HepG2 (cell line): ENCODE results near the gene SPATA33. TPM values are rescaled to one million over a fixed set of nuclear protein-coding genes. Genes with fewer than 3 reads are reported as not detected.
A peak's percentile ranks its signal among the peaks of the same experiment; 100 is the strongest.

Source experiments
- CBX2 ChIP-seq, 2 experiments: fragments of 200-600 bp in 1 of 2; sonication (generic); formaldehyde crosslinking in 1 of 2; IDR thresholded peaks; 2 replicates each; pipeline versions ENCODE4 v1.7.0 to v1.8.1; 2018 to 2022; ENCODE audit warnings: low read depth in 2 of 2, low read length in 1 of 2, mild to moderate bottlenecking in 1 of 2, missing genetic modification reagents in 1 of 2
- CCAR2 ChIP-seq: fragments of 200-400 bp; formaldehyde crosslinking; optimal IDR thresholded peaks from 2 replicates; pipeline ENCODE3; 2018; ENCODE audit warnings: low read depth, mild to moderate bottlenecking, low read length, moderate library complexity
- DBP ChIP-seq: sonication (generic); formaldehyde crosslinking; IDR thresholded peaks from 2 replicates; pipeline ENCODE4 v1.4.0; 2020; ENCODE audit warnings: missing genetic modification reagents; ENCODE audit errors: not compliant biosample characterization
- FOXA3 ChIP-seq: IDR thresholded peaks from 2 replicates; pipeline ENCODE4 v1.6.1; 2016; ENCODE audit warnings: missing genetic modification reagents, missing compliant biosample characterization
- MBNL3 ChIP-seq: fragments of 250-450 bp; sonication (Bioruptor Pico); conservative IDR thresholded peaks from 2 replicates; pipeline ENCODE4 v1.8.0; 2022; ENCODE audit warnings: mild to moderate bottlenecking, inconsistent platforms
- PBX3 ChIP-seq: sonication (generic); formaldehyde crosslinking; IDR thresholded peaks from 2 replicates; pipeline ENCODE4 v1.8.1; 2023; ENCODE audit warnings: missing genetic modification reagents, inconsistent platforms, borderline replicate concordance
- PRDM10 ChIP-seq: sonication (generic); formaldehyde crosslinking; IDR thresholded peaks from 2 replicates; pipeline ENCODE4 v1.4.0; 2020; ENCODE audit warnings: low read depth, missing genetic modification reagents
- RFX3 ChIP-seq: IDR thresholded peaks from 2 replicates; pipeline ENCODE4 v1.6.1; 2016; ENCODE audit warnings: missing biosample characterization, missing genetic modification reagents
- RNF219 ChIP-seq: sonication (generic); formaldehyde crosslinking; IDR thresholded peaks from 2 replicates; pipeline ENCODE4 v1.5.0; 2020; ENCODE audit warnings: mild to moderate bottlenecking, missing genetic modification reagents
- SIN3A ChIP-seq: IDR thresholded peaks from 2 replicates; pipeline ENCODE4 v1.6.1; 2011; ENCODE audit warnings: low read depth, mild to moderate bottlenecking, control low read depth, low read length, borderline replicate concordance
- SNAI1 ChIP-seq: sonication (generic); formaldehyde crosslinking; IDR thresholded peaks from 2 replicates; pipeline ENCODE4 v1.5.0; 2020; ENCODE audit warnings: mild to moderate bottlenecking, missing genetic modification reagents, borderline replicate concordance
- TSC22D2 ChIP-seq: sonication (generic); formaldehyde crosslinking; IDR thresholded peaks from 2 replicates; pipeline ENCODE4 v1.5.1; 2020; ENCODE audit warnings: missing genetic modification reagents, mild to moderate bottlenecking, borderline replicate concordance
- ZBTB7A ChIP-seq: sonication (generic); formaldehyde crosslinking; IDR thresholded peaks from 2 replicates; pipeline ENCODE4 v1.8.0; 2022; ENCODE audit warnings: mild to moderate bottlenecking, missing genetic modification reagents
- ZFX ChIP-seq: sonication (generic); formaldehyde crosslinking; IDR thresholded peaks from 2 replicates; pipeline ENCODE4 v1.4.0; 2020; ENCODE audit warnings: mild to moderate bottlenecking, low read depth, missing genetic modification reagents, moderate library complexity
- ZNF468 ChIP-seq: sonication (generic); formaldehyde crosslinking; IDR thresholded peaks from 2 replicates; pipeline ENCODE4 v1.8.0; 2022; ENCODE audit warnings: mild to moderate bottlenecking, moderate library complexity, missing genetic modification reagents
- ZNF546 ChIP-seq: sonication (generic); formaldehyde crosslinking; conservative IDR thresholded peaks from 2 replicates; pipeline ENCODE4 v1.8.1; 2023; ENCODE audit warnings: mild to moderate bottlenecking, missing genetic modification reagents
- ZNF704 ChIP-seq: sonication (generic); formaldehyde crosslinking; IDR thresholded peaks from 2 replicates; pipeline ENCODE4 v1.8.1; 2023; ENCODE audit warnings: mild to moderate bottlenecking, inconsistent platforms, moderate library complexity, missing genetic modification reagents, borderline replicate concordance
- ZNF777 ChIP-seq: sonication (generic); formaldehyde crosslinking; IDR thresholded peaks from 2 replicates; pipeline ENCODE4 v1.4.0; 2020; ENCODE audit warnings: missing genetic modification reagents
- polyA plus RNA-seq, 8 experiments: library from polyadenylated mRNA; depleted of rRNA in 3 of 8; stranded (reverse) in 7 of 8; unstranded in 1 of 8; fragments of >200 nt; fragmentation: Illumina TruSeq in 4 of 8; extraction: Trizol in 4 of 8; gene quantifications; 2 replicates each; pipeline versions ENCODE4 v1.2.1 to v1.2.3, GENCODE V29; 2011 to 2016; ENCODE audit warnings: low read depth in 4 of 8, missing spikeins in 1 of 8, mixed read lengths in 1 of 8; ENCODE audit not compliant: insufficient read depth in 1 of 8
- total RNA-seq, 5 experiments: library from RNA; depleted of rRNA; stranded (reverse); fragments of >200 nt; fragmentation: Illumina TruSeq; extraction: Trizol; gene quantifications; 2 replicates each; pipeline ENCODE4 v1.2.3, GENCODE V29; 2016; ENCODE audit warnings: low read depth in 1 of 5

Gene SPATA33
- total and polyA plus RNA-seq, 2 of the 13 experiments (the other 11 are each of a cell fraction or from before 2014, with no cell fraction given): 5.7 to 11.0 TPM

- TF ChIP-seq PRDM10: 0 out of 2 replicates have a peak, but pooled peaks have one; percentile 16
- TF ChIP-seq DBP (CRISPR knock-in tag): peak; percentile 68
- peak; percentile 72; the same call in 1 of the 2 replicates for TF ChIP-seq ZNF704
- peak; percentile 75; the same call in 1 of the 2 replicates for TF ChIP-seq ZNF468
- TF ChIP-seq ZFX (CRISPR knock-in tag): peak; percentile 90
- no peak for TF ChIP-seq RNF219
- TF ChIP-seq TSC22D2 (CRISPR knock-in tag): peak; percentile 62; the same call in 1 of the 2 replicates
- no peak for TF ChIP-seq CBX2 (IDR thresholded peaks at IDR 0.05; ENCODE audit: low read depth, low read length)
- no peak for TF ChIP-seq CBX2 (CRISPR knock-in tag; IDR thresholded peaks at IDR 0.05; ENCODE audit: low read depth)
- TF ChIP-seq SNAI1 (CRISPR knock-in tag): no peak
- TF ChIP-seq PBX3 (CRISPR knock-in tag): peak; percentile 42; the same call in 1 of the 2 replicates
- TF ChIP-seq RFX3 (CRISPR knock-in tag): peak; percentile 83
- TF ChIP-seq CCAR2: no peak
- TF ChIP-seq SIN3A: peak; percentile 85; the same call in 1 of the 2 replicates
- peak; percentile 37 for TF ChIP-seq FOXA3 (CRISPR knock-in tag)
- no peak for TF ChIP-seq MBNL3 (CRISPR knock-in tag)
- TF ChIP-seq ZNF546 (CRISPR knock-in tag): no peak
- peak; percentile 12; the same call in 1 of the 2 replicates for TF ChIP-seq ZNF777 (CRISPR knock-in tag)
- peak; percentile 79; the same call in 1 of the 2 replicates for TF ChIP-seq ZBTB7A (CRISPR knock-in tag)
Observed at GRCh38 chr16:89657442-89658220, at the start of gene SPATA33, which contains the start of gene CHMP1A (continued).
